Choroid plexus epithelial cell (primary cell): Measurements from ENCODE around the gene SRL.

Experiments
- DNase-seq: peaks from one replicate; pipeline ENCODE4 v3.0.0-alpha.2; 2010; ENCODE audit warnings: low read depth
- H3K4me3 ChIP-seq: 2 replicates; pipeline ENCODE4 v1.5.1; 2011; ENCODE audit warnings: low read depth, mild to moderate bottlenecking, control low read depth, low read length, moderate library complexity
- CTCF ChIP-seq: conservative IDR thresholded peaks from 2 replicates; pipeline ENCODE4 v1.5.1; 2011; ENCODE audit warnings: low read depth, mild to moderate bottlenecking, control low read depth, inconsistent platforms, low read length, moderate library complexity

The SRL gene

GRCh38 chr16:4208341-4208751 is 33.5 kb downstream of the SRL start:
- no peak for DNase-seq
- H3K4me3 ChIP-seq: no peak overlapping the region
- TF ChIP-seq CTCF: no peak

- no peak for DNase-seq
- no peak overlapping the region for H3K4me3 ChIP-seq
- TF ChIP-seq CTCF: no peak
These were observed 34.1 kb downstream of the SRL start for GRCh38 chr16:4207683-4208340.

GRCh38 chr16:4207229-4207628 is 34.7 kb downstream of the SRL start:
- no peak overlapping the region for H3K4me3 ChIP-seq
- DNase-seq: no peak
- TF ChIP-seq CTCF: no peak

- no peak for TF ChIP-seq CTCF
- H3K4me3 ChIP-seq: no peak overlapping the region
- no peak for DNase-seq
These were observed 35.2 kb downstream of the SRL start for GRCh38 chr16:4206680-4207079.

GRCh38 chr16:4205971-4206370 is 35.9 kb downstream of the SRL start:
- no peak overlapping the region for H3K4me3 ChIP-seq
- no peak for TF ChIP-seq CTCF
- DNase-seq: no peak

GRCh38 chr16:4204521-4204920 is 37.4 kb downstream of the SRL start:
- no peak for DNase-seq
- H3K4me3 ChIP-seq: no peak overlapping the region

More at GRCh38 chr16:4204521-4204920, 37.4 kb downstream of the SRL start:
- TF ChIP-seq CTCF: no peak
